ENCODE measurements around the gene EML6.

DNA sequence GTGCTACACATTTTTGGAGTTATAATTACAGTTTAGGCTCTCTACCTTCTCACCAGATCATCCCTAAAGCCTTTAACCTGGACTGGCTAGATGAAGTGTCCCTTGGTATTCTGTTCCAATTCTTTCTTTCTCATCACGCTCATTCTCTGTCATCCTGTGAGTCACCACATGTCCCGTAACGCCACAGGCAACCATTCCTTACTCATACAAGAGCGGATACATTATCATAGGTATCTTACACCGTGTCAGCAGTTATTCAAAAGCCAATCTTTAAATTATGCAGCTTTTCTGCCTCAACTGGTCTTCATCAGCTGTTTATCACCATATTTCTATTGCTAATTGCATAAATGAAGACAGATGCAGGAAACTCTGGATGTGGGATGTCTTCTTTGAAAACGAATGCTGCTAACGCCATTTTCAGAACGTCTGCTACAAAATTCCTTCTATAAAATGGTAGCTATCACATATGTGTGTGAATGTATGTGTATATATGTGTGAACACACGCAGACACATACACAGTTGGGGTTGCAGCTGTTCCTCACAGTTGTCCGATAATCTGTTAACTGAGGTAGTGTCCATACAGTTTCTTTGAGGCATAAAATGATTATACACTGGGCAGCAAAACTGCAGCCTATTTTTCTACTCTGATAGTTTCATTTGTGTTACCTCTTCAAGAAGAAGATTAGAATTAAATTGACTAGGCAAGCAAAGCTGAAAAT is 47.9 kb downstream of the EML6 start:
- TF ChIP-seq, protein P1, sequence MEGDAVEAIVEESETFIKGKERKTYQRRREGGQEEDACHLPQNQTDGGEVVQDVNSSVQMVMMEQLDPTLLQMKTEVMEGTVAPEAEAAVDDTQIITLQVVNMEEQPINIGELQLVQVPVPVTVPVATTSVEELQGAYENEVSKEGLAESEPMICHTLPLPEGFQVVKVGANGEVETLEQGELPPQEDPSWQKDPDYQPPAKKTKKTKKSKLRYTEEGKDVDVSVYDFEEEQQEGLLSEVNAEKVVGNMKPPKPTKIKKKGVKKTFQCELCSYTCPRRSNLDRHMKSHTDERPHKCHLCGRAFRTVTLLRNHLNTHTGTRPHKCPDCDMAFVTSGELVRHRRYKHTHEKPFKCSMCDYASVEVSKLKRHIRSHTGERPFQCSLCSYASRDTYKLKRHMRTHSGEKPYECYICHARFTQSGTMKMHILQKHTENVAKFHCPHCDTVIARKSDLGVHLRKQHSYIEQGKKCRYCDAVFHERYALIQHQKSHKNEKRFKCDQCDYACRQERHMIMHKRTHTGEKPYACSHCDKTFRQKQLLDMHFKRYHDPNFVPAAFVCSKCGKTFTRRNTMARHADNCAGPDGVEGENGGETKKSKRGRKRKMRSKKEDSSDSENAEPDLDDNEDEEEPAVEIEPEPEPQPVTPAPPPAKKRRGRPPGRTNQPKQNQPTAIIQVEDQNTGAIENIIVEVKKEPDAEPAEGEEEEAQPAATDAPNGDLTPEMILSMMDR (IDR thresholded peaks at IDR 0.05): no peak
- TF ChIP-seq EP300 (IDR thresholded peaks at IDR 0.05): no peak
